Measurements from ENCODE around the gene MOB3B.

Gene MOB3B

GRCh38 chr9:27304521-27304920, 225.1 kb downstream of the MOB3B start (continued):
- no peak for TF ChIP-seq BCL11B (tag by site-specific recombination; IDR thresholded peaks at IDR 0.05; ENCODE audit: low read depth)
- TF ChIP-seq KLF17 (tag by site-specific recombination; IDR thresholded peaks at IDR 0.05), result no peak
- no peak for TF ChIP-seq ZNF596 (tag by site-specific recombination; IDR thresholded peaks at IDR 0.05)
- TF ChIP-seq HOXA7 (CRISPR knock-in tag; IDR thresholded peaks at IDR 0.05; ENCODE audit: borderline replicate concordance), result no peak
- no peak for TF ChIP-seq ZNF19 (tag by site-specific recombination; IDR thresholded peaks at IDR 0.05; ENCODE audit: low read depth)
- no peak for TF ChIP-seq ZNF404 (tag by site-specific recombination; IDR thresholded peaks at IDR 0.05)
- no peak for TF ChIP-seq MEIS1 (CRISPR knock-in tag; IDR thresholded peaks at IDR 0.05; ENCODE audit: borderline replicate concordance)
- TF ChIP-seq ZSCAN30 (tag by site-specific recombination; IDR thresholded peaks at IDR 0.05), result no peak

- POLR2A ChIA-PET, result no interaction called here
- no peaks in the 10 kb centered on the region for H3K4me1 ChIP-seq (ENCODE audit: control insufficient read depth, insufficient read depth, low read length)
- no peaks in the 10 kb centered on the region for H3K36me3 ChIP-seq (ENCODE audit: control insufficient read depth in 2 of 2, insufficient read depth in 1 of 2, low read length in 2 of 2)
- no peaks in the 10 kb centered on the region for H3K9me3 ChIP-seq (ENCODE audit: control insufficient read depth, insufficient read depth, low read depth, low read length)
- H3K27ac ChIP-seq (ENCODE audit: extremely low read depth, low read depth, low read length), result no peak overlapping the region
- CTCF ChIA-PET, result interaction anchor here (0.6 to 0.7 kb wide), 2 partner anchors 172 to 270 kb away, joined by 3 to 4 read pairs; partner anchors contain the start of gene C9orf72
- no peak overlapping the region for H3K4me3 ChIP-seq (ENCODE audit: low read depth, low read length)
- TF ChIP-seq ZNF140 (tag by site-specific recombination; IDR thresholded peaks at IDR 0.05) (no peak), OVOL3 (tag by site-specific recombination; IDR thresholded peaks at IDR 0.05) (no peak), ZNF324 (tag by site-specific recombination; IDR thresholded peaks at IDR 0.05) (no peak), PRDM4 (tag by site-specific recombination; IDR thresholded peaks at IDR 0.05) (no peak), ZNF423 (tag by site-specific recombination; IDR thresholded peaks at IDR 0.05) (no peak), ZNF391 (tag by site-specific recombination; IDR thresholded peaks at IDR 0.05; ENCODE audit: borderline replicate concordance, low read depth) (no peak), KLF9 (tag by site-specific recombination; IDR thresholded peaks at IDR 0.05; ENCODE audit: low read depth) (no peak), ZBTB11 (tag by site-specific recombination; conservative IDR thresholded peaks at IDR 0.05; ENCODE audit: low read depth) (no peak), ZNF404 (tag by site-specific recombination; IDR thresholded peaks at IDR 0.05) (no peak), ZNF184 (tag by site-specific recombination; IDR thresholded peaks at IDR 0.05) (no peak), SP7 (tag by site-specific recombination; IDR thresholded peaks at IDR 0.05) (no peak), TSHZ1 (tag by site-specific recombination; IDR thresholded peaks at IDR 0.05; ENCODE audit: borderline replicate concordance) (no peak), ZNF677 (tag by site-specific recombination; IDR thresholded peaks at IDR 0.05) (no peak), PRDM6 (tag by site-specific recombination; IDR thresholded peaks at IDR 0.05) (no peak), ZNF654 (tag by site-specific recombination; IDR thresholded peaks at IDR 0.05; ENCODE audit: low read depth) (no peak), ZNF664 (tag by site-specific recombination; IDR thresholded peaks at IDR 0.05) (no peak), ZNF645 (tag by site-specific recombination; IDR thresholded peaks at IDR 0.05) (no peak)
Measured at GRCh38 chr9:27303219-27303618, 226.4 kb downstream of the MOB3B start.

Data from HEK293 (cell line).